Measurements from ENCODE around the gene PLA2G1B. TPM values are rescaled to one million over a fixed set of nuclear protein-coding genes. Genes with fewer than 3 reads are reported as not detected.

The PLA2G1B gene
- total RNA-seq, 1 donor from 2014 or later: not detected

GRCh38 chr12:120363274-120363855 is 35.8 kb upstream of the PLA2G1B start:
- POLR2A ChIA-PET: no interaction called here
- H3K4me1 Mint-ChIP-seq: peaks cover 11% of the 10 kb centered on the region
- H3K4me3 Mint-ChIP-seq: no peak overlapping the region
- no peaks in the 10 kb centered on the region for H3K36me3 Mint-ChIP-seq (ENCODE audit: low read depth)
- CTCF ChIA-PET: no interaction called here
- intact Hi-C loops (cut with micrococcal nuclease): no loop called here
- peaks cover 72% of the 10 kb centered on the region for H3K27me3 Mint-ChIP-seq
- H3K27ac Mint-ChIP-seq: no peak overlapping the region
- TF ChIP-seq CTCF (IDR thresholded peaks at IDR 0.05): no peak
- H3K9me3 Mint-ChIP-seq: no peaks in the 10 kb centered on the region
- DNase-seq (no peak), ATAC-seq (ENCODE audit: low read depth) (no peak)

- H3K4me1 Mint-ChIP-seq: peaks cover 8% of the 10 kb centered on the region
- POLR2A ChIA-PET: no interaction called here
- ATAC-seq (ENCODE audit: low read depth) (no peak), DNase-seq (no peak)
- no peaks in the 10 kb centered on the region for H3K9me3 Mint-ChIP-seq
- H3K27ac Mint-ChIP-seq: no peak overlapping the region
- no peak for TF ChIP-seq CTCF (IDR thresholded peaks at IDR 0.05)
- CTCF ChIA-PET: no interaction called here
- H3K4me3 Mint-ChIP-seq: no peak overlapping the region
- peaks cover 77% of the 10 kb centered on the region for H3K27me3 Mint-ChIP-seq
- H3K36me3 Mint-ChIP-seq (ENCODE audit: low read depth): no peaks in the 10 kb centered on the region
- intact Hi-C loops (cut with micrococcal nuclease): no loop called here
These were observed 35.1 kb upstream of the PLA2G1B start for GRCh38 chr12:120362516-120363273.

- H3K4me1 Mint-ChIP-seq: peaks cover 3% of the 10 kb centered on the region
- ChIA-PET CTCF (no interaction called here), POLR2A (interaction anchor here (0.6 kb wide), 1 partner anchor 88 kb away, joined by 3 read pairs; no protein-coding TSS in a partner anchor)
- H3K36me3 Mint-ChIP-seq (ENCODE audit: low read depth): no peaks in the 10 kb centered on the region
- no peak for DNase-seq
- peak; percentile 57 for ATAC-seq (ENCODE audit: low read depth)
- no peak for TF ChIP-seq CTCF (IDR thresholded peaks at IDR 0.05)
- H3K27me3 Mint-ChIP-seq: peaks cover 69% of the 10 kb centered on the region
- no peaks in the 10 kb centered on the region for H3K9me3 Mint-ChIP-seq
- H3K27ac Mint-ChIP-seq: no peak overlapping the region
- H3K4me3 Mint-ChIP-seq: no peak overlapping the region
- intact Hi-C loops (cut with micrococcal nuclease): no loop called here
These were observed 34.1 kb upstream of the PLA2G1B start for GRCh38 chr12:120361506-120362208.

- no peak overlapping the region for H3K27ac Mint-ChIP-seq
- H3K4me3 Mint-ChIP-seq: no peak overlapping the region
- H3K9me3 Mint-ChIP-seq: no peaks in the 10 kb centered on the region
- DNase-seq (no peak), ATAC-seq (ENCODE audit: low read depth) (no peak)
- intact Hi-C loops (cut with micrococcal nuclease): loop anchor here (5.0 kb wide), 1 partner anchor 613 kb away; no protein-coding TSS in a partner anchor
- peaks cover 50% of the 10 kb centered on the region for H3K27me3 Mint-ChIP-seq
- POLR2A ChIA-PET: no interaction called here
- peaks cover 3% of the 10 kb centered on the region for H3K4me1 Mint-ChIP-seq
- TF ChIP-seq CTCF (IDR thresholded peaks at IDR 0.05): no peak
- H3K36me3 Mint-ChIP-seq (ENCODE audit: low read depth): no peaks in the 10 kb centered on the region
- CTCF ChIA-PET: interaction anchor here (0.6 kb wide), 1 partner anchor 8 kb away, joined by 5 read pairs; no protein-coding TSS in a partner anchor
These were observed 31.5 kb upstream of the PLA2G1B start for GRCh38 chr12:120359128-120359527.
